SKM-1 treated with dmso at 0.1 percent for 144 hours (cell line): ENCODE data around the gene MCUB.

Experiments used
- DNase-seq: peaks from one replicate; lab custom pipeline; 2025; ENCODE audit not compliant: unreplicated experiment; lab: John Stamatoyannopoulos, UW

The MCUB gene

GRCh38 chr4:109723110-109723509 lies 163.1 kb downstream of the MCUB start:
- no peak for DNase-seq

GRCh38 chr4:109728385-109728784 lies 168.3 kb downstream of the MCUB start:
- DNase-seq, result no peak

DNA sequence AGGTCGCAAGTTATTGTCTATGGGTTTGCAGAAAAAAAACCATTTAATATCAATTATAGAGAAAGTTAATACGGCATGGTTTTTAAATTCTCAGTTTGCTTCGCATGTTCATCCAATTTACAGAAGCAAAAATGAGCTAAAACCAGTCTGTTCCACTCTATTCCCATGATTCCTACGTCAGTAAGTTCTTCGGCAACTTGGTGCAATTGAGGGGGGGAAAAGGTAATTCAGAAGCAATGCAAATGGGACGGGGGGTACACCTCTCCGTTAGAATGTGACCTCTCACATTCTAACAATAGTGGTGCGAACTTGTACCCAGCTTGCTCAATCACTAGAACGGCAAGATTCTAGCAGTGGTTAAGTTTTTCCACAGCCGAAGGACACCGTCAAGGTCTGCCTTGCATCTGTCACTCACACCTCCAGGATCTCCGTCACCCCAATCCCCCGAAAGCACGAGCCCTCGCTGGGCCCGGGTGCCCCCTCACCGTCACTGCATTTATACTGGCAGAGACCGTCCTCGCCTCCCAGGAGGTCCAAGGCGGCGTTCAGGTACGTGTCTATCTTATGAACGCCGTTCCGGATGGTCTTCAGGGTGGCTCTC lies 169.2 kb downstream of the MCUB start:
- peak; percentile 8 for DNase-seq

GRCh38 chr4:109729718-109730618 lies 169.9 kb downstream of the MCUB start, which contains the start of gene PLA2G12A:
Gene PLA2G12A, minus strand, starts transcription at chr4:109730070. Its CDS starts 261 bp downstream, at chr4:109729809.
- DNase-seq, result peak; percentile 55

DNA sequence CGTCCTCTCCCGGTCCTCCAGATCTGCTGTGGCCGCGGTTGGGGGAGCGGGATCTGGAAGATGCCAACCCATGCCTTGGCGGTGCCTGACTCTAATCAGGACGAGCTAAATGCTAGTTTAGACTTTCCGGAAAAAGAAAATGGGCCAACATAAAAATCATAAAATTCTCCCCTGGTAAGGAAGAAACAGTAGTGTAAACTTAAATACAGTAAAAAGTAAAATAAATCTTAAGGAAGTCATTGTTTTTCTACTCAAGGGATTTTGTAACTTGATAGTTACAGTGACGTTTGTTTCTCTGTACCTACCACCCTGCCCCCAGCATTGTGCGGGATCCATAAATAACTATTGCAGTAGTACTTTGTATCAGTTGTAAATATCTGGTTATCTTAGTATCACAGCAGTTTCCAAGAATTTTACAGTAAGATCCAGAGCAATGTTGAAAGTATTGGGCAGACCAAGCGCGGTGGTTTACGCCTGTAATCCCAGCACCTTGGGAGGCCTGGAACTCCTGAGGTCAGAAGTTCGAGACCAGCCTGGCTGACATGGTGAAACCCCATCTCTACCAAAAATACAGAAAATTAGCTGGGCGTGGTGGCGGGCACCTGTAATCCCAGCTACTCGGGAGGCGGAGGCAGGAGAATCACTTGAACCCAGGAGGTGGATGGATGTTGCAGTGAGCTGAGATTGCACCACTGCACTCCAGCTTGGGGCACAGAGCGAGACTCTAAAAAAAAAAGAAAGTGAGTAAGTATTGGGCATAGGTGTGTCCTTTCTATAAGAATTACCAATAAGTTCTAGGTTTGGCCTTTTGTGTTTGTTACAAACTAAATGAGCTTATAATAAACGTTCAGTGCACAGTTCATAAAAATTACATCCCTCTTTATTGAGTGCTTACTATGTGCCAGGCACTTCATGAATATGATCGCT lies 170.8 kb downstream of the MCUB start:
- no peak for DNase-seq

DNA sequence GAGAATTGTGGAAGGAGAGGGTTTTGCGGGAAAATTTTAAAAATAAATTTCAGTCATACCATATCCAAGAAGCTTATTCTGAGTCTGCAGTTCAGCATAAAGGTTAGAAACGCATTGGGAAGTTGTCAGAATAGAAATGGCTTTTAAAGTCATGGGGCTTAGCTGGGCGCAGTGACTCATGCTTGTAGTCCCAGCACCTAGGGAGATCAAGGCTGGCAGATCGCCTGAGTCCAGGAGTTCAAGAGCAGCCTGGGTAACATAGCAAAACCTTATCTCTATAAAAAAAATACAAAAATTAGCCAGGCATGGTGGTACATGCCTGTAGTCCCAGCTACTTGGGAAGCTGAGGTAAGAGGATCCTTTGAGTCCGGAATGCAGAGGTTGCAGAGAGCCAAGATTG lies 173.7 kb downstream of the MCUB start:
- DNase-seq, result no peak

GRCh38 chr4:109735566-109736365 lies 175.7 kb downstream of the MCUB start:
- DNase-seq, result no peak
